Endothelial cell (in vitro differentiated cells): ENCODE results near the gene SLC2A5. TPM values are rescaled to one million over a fixed set of nuclear protein-coding genes. Genes with fewer than 3 reads are reported as not detected.

Experiments
- DNase-seq: peaks from one replicate; pipeline ENCODE4 v3.0.0; 2021; ENCODE audit warnings: low spot score
- H3K27ac Mint-ChIP-seq: one replicate; pipeline ENCODE4 v1.8.0; 2021; ENCODE audit warnings: mixed read lengths, inconsistent platforms; ENCODE audit not compliant: unreplicated experiment
- H3K27me3 Mint-ChIP-seq: one replicate; pipeline ENCODE4 v1.8.0; 2021; ENCODE audit warnings: mild to moderate bottlenecking, moderate library complexity, mixed read lengths, inconsistent platforms; ENCODE audit not compliant: unreplicated experiment
- H3K36me3 Mint-ChIP-seq: one replicate; pipeline ENCODE4 v1.8.0; 2021; ENCODE audit warnings: mild to moderate bottlenecking, low read depth, mixed read lengths, inconsistent platforms; ENCODE audit not compliant: unreplicated experiment
- H3K4me1 Mint-ChIP-seq: one replicate; pipeline ENCODE4 v1.8.0; 2021; ENCODE audit warnings: mild to moderate bottlenecking, mixed read lengths, inconsistent platforms; ENCODE audit not compliant: unreplicated experiment
- H3K4me3 Mint-ChIP-seq: one replicate; pipeline ENCODE4 v1.8.0; 2021; ENCODE audit warnings: mild to moderate bottlenecking, mixed read lengths, inconsistent platforms; ENCODE audit not compliant: unreplicated experiment
- H3K9me3 Mint-ChIP-seq: one replicate; pipeline ENCODE4 v1.8.0; 2021; ENCODE audit warnings: mixed read lengths, inconsistent platforms; ENCODE audit not compliant: unreplicated experiment
- CTCF ChIP-seq: fragments of 200-600 bp; sonication (generic); IDR thresholded peaks from one replicate; pipeline ENCODE4 v1.5.0; 2021; ENCODE audit warnings: antibody characterized with exemption; ENCODE audit not compliant: unreplicated experiment
- total RNA-seq: library from RNA; stranded (reverse); fragmentation: NEBNext Ultra II Directional; extraction: Animal tissue kit (Norgen Biotek cat#: 25700); gene quantifications from one replicate; pipeline ENCODE4 v1.2.1, GENCODE V29; 2021; ENCODE audit not compliant: unreplicated experiment

SLC2A5 gene
- total RNA-seq, 1 donor from 2014 or later = not detected

- Mint-ChIP-seq H3K4me1 (no peaks in the 10 kb centered on the region), H3K9me3 (no peaks in the 10 kb centered on the region)
These were observed 42.5 kb upstream of the SLC2A5 start for GRCh38 chr1:9111957-9112356.

GRCh38 chr1:9111357-9111691, 41.9 kb upstream of the SLC2A5 start:
- Mint-ChIP-seq H3K36me3 (no peaks in the 10 kb centered on the region), H3K9me3 (no peaks in the 10 kb centered on the region), H3K27me3 (peaks cover 8% of the 10 kb centered on the region), H3K27ac (no peak overlapping the region), H3K4me1 (no peaks in the 10 kb centered on the region), H3K4me3 (no peak overlapping the region)
- TF ChIP-seq CTCF = no peak
- DNase-seq = no peak

More at GRCh38 chr1:9111957-9112356, 42.5 kb upstream of the SLC2A5 start:
- DNase-seq = no peak
- Mint-ChIP-seq H3K36me3 (no peaks in the 10 kb centered on the region), H3K4me3 (no peak overlapping the region), H3K27me3 (peaks cover 8% of the 10 kb centered on the region), H3K27ac (no peak overlapping the region)
- no peak for TF ChIP-seq CTCF

GRCh38 chr1:9110669-9111356, 41.4 kb upstream of the SLC2A5 start:
- no peaks in the 10 kb centered on the region for H3K4me1 Mint-ChIP-seq
- peaks cover 8% of the 10 kb centered on the region for H3K27me3 Mint-ChIP-seq
- H3K27ac Mint-ChIP-seq = no peak overlapping the region
- peak; percentile 96 for DNase-seq
- TF ChIP-seq CTCF = peak; percentile 95
- H3K36me3 Mint-ChIP-seq = no peaks in the 10 kb centered on the region
- H3K4me3 Mint-ChIP-seq = no peak overlapping the region
- H3K9me3 Mint-ChIP-seq = no peaks in the 10 kb centered on the region

- no peak for TF ChIP-seq CTCF
- Mint-ChIP-seq H3K9me3 (no peaks in the 10 kb centered on the region), H3K36me3 (no peaks in the 10 kb centered on the region), H3K4me3 (no peak overlapping the region), H3K27ac (no peak overlapping the region), H3K27me3 (peaks cover 5% of the 10 kb centered on the region), H3K4me1 (no peaks in the 10 kb centered on the region)
- no peak for DNase-seq
These were observed 38.7 kb upstream of the SLC2A5 start for GRCh38 chr1:9108056-9108665.

GRCh38 chr1:9107136-9107535, 37.7 kb upstream of the SLC2A5 start:
- Mint-ChIP-seq H3K4me3 (no peak overlapping the region), H3K27ac (no peak overlapping the region), H3K36me3 (no peaks in the 10 kb centered on the region)

More at GRCh38 chr1:9107136-9107535, 37.7 kb upstream of the SLC2A5 start:
- no peaks in the 10 kb centered on the region for H3K9me3 Mint-ChIP-seq
- TF ChIP-seq CTCF = no peak
- H3K4me1 Mint-ChIP-seq = no peaks in the 10 kb centered on the region
- DNase-seq = no peak
- peaks cover 5% of the 10 kb centered on the region for H3K27me3 Mint-ChIP-seq
